ENCODE measurements around the gene NXNL2. TPM values are rescaled to one million over a fixed set of nuclear protein-coding genes. Genes with fewer than 3 reads are reported as not detected.

The NXNL2 gene
- total RNA-seq, 1 experiment from 2014 or later, result 0.52 TPM

- H3K9me3 Mint-ChIP-seq (ENCODE audit: unreplicated experiment), result no peaks in the 10 kb centered on the region
- Histone ChIP-seq H3K9me3 (no peaks in the 10 kb centered on the region), H3K4me3 (ENCODE audit: low read depth, low read length) (no peak overlapping the region), H3K4me1 (peaks cover 10% of the 10 kb centered on the region; the same call in 1 of the 2 replicates), H3K27me3 (replicated peaks; ENCODE audit: control insufficient read depth, insufficient read depth, low read length) (no peaks in the 10 kb centered on the region), H3K36me3 (ENCODE audit: control insufficient read depth, insufficient read depth, low read length) (no peaks in the 10 kb centered on the region)
- H3K4me3 Mint-ChIP-seq (ENCODE audit: unreplicated experiment), result no peak overlapping the region
- ChIA-PET CTCF (no interaction called here), POLR2A (no interaction called here)
- no peak for DNase-seq
- no peak for TF ChIP-seq CTCF (IDR thresholded peaks at IDR 0.05; ENCODE audit: insufficient read depth in 1 of 2, low read depth in 1 of 2, low read length in 1 of 2, severe bottlenecking in 1 of 2, unreplicated experiment in 1 of 2)
- H3K27me3 Mint-ChIP-seq (ENCODE audit: insufficient read depth, unreplicated experiment), result no peaks in the 10 kb centered on the region
- H3K4me1 Mint-ChIP-seq (ENCODE audit: low read depth, unreplicated experiment), result peaks cover 5% of the 10 kb centered on the region
- BruUV-seq (replicated peaks), result no TSS peak
- H3K27ac Mint-ChIP-seq (ENCODE audit: unreplicated experiment), result no peak overlapping the region
- intact Hi-C loops (cut with micrococcal nuclease; ENCODE audit: unreplicated experiment), result no loop called here
- H3K36me3 Mint-ChIP-seq (ENCODE audit: insufficient read depth, unreplicated experiment), result no peaks in the 10 kb centered on the region
Observed at GRCh38 chr9:88528080-88528790, 6.7 kb upstream of the NXNL2 start.

GRCh38 chr9:88529496-88529895 lies 5.5 kb upstream of the NXNL2 start:
- no peaks in the 10 kb centered on the region for H3K36me3 Mint-ChIP-seq (ENCODE audit: insufficient read depth, unreplicated experiment)
- intact Hi-C loops (cut with micrococcal nuclease; ENCODE audit: unreplicated experiment), result no loop called here
- no peak overlapping the region for H3K4me3 Mint-ChIP-seq (ENCODE audit: unreplicated experiment)
- no peak for TF ChIP-seq CTCF (IDR thresholded peaks at IDR 0.05; ENCODE audit: insufficient read depth in 1 of 2, low read depth in 1 of 2, low read length in 1 of 2, severe bottlenecking in 1 of 2, unreplicated experiment in 1 of 2)
- Histone ChIP-seq H3K36me3 (ENCODE audit: control insufficient read depth, insufficient read depth, low read length) (no peaks in the 10 kb centered on the region), H3K9me3 (no peaks in the 10 kb centered on the region), H3K27me3 (replicated peaks; ENCODE audit: control insufficient read depth, insufficient read depth, low read length) (no peaks in the 10 kb centered on the region), H3K4me3 (ENCODE audit: low read depth, low read length) (no peak overlapping the region), H3K4me1 (peaks cover 10% of the 10 kb centered on the region; the same call in 1 of the 2 replicates)
- DNase-seq, result no peak
- no peaks in the 10 kb centered on the region for H3K9me3 Mint-ChIP-seq (ENCODE audit: unreplicated experiment)
- H3K27me3 Mint-ChIP-seq (ENCODE audit: insufficient read depth, unreplicated experiment), result no peaks in the 10 kb centered on the region
- no TSS peak for BruUV-seq (replicated peaks)
- no peak overlapping the region for H3K27ac Mint-ChIP-seq (ENCODE audit: unreplicated experiment)
- POLR2A ChIA-PET, result no interaction called here
- CTCF ChIA-PET, result no interaction called here
- peaks cover 12% of the 10 kb centered on the region for H3K4me1 Mint-ChIP-seq (ENCODE audit: low read depth, unreplicated experiment)

GRCh38 chr9:88530051-88530450 lies 4.9 kb upstream of the NXNL2 start:
- no peak for TF ChIP-seq CTCF (IDR thresholded peaks at IDR 0.05; ENCODE audit: insufficient read depth in 1 of 2, low read depth in 1 of 2, low read length in 1 of 2, severe bottlenecking in 1 of 2, unreplicated experiment in 1 of 2)
- intact Hi-C loops (cut with micrococcal nuclease; ENCODE audit: unreplicated experiment), result loop anchor here (5.0 to 10.0 kb wide), 2 partner anchors 45 to 143 kb away; partner anchors contain the start of gene SPIN1
- ChIA-PET CTCF (no interaction called here), POLR2A (no interaction called here)
- no peak overlapping the region for H3K27ac Mint-ChIP-seq (ENCODE audit: unreplicated experiment)
- H3K4me3 Mint-ChIP-seq (ENCODE audit: unreplicated experiment), result no peak overlapping the region
- Histone ChIP-seq H3K4me3 (ENCODE audit: low read depth, low read length) (no peak overlapping the region), H3K4me1 (peaks cover 10% of the 10 kb centered on the region; the same call in 1 of the 2 replicates), H3K9me3 (no peaks in the 10 kb centered on the region), H3K36me3 (ENCODE audit: control insufficient read depth, insufficient read depth, low read length) (no peaks in the 10 kb centered on the region), H3K27me3 (replicated peaks; ENCODE audit: control insufficient read depth, insufficient read depth, low read length) (no peaks in the 10 kb centered on the region)
- peaks cover 12% of the 10 kb centered on the region for H3K4me1 Mint-ChIP-seq (ENCODE audit: low read depth, unreplicated experiment)
- no peaks in the 10 kb centered on the region for H3K27me3 Mint-ChIP-seq (ENCODE audit: insufficient read depth, unreplicated experiment)
- no TSS peak for BruUV-seq (replicated peaks)
- no peaks in the 10 kb centered on the region for H3K9me3 Mint-ChIP-seq (ENCODE audit: unreplicated experiment)
- H3K36me3 Mint-ChIP-seq (ENCODE audit: insufficient read depth, unreplicated experiment), result peaks cover 2% of the 10 kb centered on the region
- no peak for DNase-seq
